Activated CD4-positive, CD25-positive, alpha-beta regulatory T cell treated with anti-CD3 and anti-CD28 coated beads, Interleukin-2, amount 50 U/mL, for 72 hours (primary cell): ENCODE results near the gene IQCE.

Source experiments
- DNase-seq: peaks from one replicate; pipeline ENCODE4 v3.0.0; 2021

Gene IQCE

DNA sequence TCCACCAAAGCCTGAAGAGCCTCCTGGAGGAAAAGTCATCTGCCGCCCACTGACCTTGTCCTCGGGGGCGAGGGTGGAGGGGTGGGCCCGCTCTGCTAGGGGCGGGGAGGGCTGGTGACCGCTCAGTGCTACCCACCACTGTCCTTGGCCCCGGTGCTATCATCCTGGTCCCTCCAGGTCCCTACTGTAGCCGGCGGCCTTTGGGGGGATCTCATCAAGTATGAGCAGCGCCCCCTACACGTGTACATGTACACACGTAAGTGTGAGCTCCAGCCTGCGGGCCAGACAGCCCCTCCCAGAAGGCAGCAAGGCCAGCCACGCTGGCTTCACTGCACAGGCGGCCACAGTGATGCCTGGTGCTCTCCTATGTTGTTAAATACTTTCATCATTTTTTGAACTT, 92.6 kb downstream of the IQCE start:
- no peak for DNase-seq

DNA sequence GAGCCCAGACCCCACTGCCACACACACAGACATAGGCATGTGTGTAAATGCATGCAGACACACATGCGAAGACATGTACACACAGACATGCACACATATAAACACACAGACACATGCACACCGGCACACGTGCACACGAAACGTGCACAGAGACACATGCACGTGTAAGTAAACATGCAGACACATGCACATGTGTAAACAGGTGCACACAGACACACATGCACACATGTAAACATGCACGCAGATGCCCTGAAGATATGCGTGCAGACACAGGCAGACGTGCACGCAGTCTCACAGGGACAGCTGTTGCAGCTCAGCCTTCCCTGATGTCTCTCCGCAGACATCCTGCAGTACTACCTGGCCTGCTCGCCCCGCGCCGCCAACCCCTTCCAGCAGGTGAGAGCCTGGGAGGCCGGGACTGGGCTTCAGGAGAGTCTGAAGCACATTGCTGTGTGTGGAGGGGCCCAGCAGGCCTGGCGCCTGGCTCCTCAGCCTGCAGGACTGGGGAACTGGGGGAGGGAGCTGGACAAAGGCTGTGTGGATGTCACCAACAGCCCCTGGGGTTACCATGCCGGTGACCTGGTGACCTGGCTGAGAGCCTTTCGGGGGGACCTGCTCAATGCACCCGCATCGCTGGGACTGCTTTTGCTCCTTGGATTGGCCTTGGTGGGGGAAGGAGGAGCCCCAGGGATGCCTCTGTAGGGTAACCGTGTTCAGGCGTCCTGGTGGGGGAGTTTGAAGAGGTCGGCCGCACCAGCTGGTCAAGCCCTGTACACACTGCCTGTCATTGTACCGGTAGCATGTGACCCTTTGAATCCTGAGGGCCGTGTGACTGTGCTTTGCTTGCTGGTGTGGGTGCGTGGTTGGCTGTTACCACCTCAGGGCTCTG, 93.3 kb downstream of the IQCE start:
- DNase-seq, result no peak

DNA sequence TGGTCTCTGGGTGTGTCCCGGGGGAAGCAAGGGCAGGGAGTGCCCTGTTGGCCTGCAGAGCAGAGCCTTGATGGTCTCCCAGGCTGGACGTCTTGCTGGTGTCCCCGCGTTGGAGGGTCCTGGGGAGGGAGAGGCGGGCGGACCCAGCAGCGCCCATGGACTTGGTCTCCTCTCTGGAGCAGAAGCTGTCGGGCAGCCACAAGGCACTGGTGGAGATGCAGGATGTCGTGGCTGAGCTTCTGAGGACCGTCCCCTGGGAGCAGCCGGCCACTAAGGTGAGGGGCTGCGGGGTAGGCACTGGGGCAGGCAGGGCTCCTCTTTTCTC, 93.9 kb downstream of the IQCE start:
- DNase-seq, result no peak

DNA sequence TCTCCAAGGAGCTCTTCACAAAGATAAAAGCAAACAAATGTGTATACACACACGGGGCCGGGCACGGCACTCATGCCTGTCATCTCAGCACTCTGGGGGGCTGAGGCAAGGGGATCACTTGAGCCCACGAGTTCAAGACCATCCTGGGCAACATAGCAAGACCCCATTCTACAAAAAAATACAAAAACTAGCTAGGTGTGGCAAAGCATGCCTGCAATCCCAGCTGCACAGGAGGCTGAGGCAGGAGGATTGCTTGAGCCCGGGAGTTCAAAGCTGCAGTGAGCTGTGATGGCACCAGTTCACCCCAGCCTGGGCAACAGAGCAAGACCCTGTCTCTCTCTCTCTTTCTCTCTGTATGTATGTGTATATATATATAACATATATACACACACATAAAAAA, 95.3 kb downstream of the IQCE start:
- no peak for DNase-seq

DNA sequence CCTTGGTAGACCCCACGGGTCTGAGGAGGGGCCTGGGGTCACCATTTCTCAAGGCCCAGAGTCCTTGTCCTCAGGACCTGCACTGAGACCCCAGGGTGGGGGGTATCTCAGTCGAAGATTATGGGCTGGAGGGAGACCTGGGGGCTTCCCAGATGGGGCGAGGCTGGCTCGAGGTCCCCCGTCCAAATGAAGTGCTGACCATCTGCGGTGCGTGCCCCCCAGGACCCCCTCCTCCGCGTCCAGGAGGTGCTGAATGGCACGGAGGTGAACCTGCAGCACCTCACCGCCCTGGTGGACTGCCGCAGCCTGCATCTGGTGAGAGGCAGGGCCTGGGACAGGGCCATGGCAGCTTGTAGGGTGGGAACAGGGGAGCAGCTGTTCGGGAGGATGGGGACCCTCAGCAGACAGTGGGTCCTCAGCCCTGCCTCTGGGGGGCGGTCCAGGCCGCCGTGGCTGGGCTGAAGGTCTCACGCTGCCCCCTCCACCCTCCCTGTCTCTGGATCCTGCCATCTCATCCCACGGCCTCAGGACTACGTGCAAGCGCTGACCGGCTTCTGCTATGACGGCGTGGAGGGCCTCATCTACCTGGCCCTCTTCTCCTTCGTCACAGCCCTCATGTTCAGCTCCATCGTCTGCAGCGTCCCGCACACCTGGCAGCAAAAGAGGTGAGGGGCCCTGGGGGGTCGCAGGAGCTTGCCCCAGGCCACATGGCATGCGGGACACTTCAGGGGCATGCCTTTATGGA, 97.3 kb downstream of the IQCE start:
- DNase-seq, result no peak

DNA sequence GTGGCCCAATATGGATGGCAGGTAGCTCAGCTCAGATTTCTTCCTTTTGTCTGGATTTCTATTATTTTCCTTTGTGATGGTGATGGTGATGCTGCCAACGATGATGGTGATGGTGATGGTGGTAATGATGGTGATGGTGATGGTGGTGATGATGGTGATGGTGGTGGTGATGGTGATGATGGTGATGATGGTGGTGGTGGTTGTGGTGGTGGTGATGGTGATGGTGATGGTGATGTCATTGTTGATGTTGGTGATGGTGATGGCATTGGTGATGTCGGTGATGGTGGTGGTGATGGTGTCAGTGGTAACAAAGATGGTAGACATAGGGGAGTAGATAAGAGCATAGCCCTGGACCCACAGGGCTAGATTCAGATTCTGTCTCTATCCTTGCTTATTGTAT, 98.4 kb downstream of the IQCE start:
- DNase-seq, result no peak

DNA sequence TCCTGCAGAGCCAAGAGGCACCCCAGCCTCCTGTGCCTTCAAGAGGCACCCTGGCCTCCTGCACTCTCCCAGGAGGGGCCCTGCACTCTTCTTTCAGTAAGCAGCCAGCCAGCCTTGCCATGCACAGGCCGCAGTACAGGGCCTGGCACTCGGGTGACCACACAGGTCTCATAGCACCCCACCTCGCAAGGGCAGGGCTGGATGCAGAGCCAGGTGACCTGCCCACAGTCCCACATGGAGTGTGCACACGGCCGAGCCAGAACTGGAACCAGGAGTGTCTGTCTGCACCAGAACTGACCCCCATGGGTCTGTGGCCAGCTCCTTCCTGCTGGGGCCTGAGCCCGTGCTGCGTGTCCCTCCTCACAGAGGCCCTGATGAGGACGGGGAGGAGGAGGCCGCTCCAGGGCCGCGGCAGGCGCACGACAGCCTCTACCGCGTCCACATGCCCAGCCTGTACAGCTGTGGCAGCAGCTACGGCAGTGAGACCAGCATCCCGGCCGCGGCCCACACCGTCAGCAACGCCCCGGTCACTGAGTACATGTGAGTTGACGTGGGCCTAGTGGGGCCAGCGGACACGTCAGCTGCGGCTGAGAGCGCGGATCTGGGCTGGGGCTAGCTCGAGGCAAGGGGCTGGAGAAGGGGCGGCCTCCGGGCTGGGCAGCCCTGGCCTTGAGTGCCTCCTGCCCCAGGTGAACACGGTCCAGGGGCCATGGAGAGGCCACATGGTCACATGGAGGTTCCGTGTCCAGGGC, 99.3 kb downstream of the IQCE start:
- DNase-seq, result no peak

DNA sequence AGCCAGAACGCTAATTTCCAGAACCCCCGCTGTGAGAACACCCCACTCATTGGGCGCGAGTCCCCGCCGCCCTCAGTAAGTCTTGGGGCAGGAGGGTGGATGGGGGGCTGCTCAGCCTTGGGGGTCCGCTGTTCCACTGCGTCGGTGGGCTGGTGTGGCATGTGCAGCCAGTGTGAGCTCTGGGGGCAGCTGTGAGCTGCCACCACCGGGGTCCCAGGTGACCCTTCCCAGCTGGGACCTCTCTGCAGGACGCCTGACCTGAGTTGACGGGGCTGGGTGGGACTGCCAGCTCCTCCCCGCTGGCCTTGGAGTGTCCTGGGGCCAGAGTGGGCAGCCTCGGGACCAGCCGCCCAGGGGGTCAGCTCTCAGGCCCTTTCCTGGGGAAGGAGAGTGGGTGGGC, 100.2 kb downstream of the IQCE start:
- DNase-seq, result no peak

DNA sequence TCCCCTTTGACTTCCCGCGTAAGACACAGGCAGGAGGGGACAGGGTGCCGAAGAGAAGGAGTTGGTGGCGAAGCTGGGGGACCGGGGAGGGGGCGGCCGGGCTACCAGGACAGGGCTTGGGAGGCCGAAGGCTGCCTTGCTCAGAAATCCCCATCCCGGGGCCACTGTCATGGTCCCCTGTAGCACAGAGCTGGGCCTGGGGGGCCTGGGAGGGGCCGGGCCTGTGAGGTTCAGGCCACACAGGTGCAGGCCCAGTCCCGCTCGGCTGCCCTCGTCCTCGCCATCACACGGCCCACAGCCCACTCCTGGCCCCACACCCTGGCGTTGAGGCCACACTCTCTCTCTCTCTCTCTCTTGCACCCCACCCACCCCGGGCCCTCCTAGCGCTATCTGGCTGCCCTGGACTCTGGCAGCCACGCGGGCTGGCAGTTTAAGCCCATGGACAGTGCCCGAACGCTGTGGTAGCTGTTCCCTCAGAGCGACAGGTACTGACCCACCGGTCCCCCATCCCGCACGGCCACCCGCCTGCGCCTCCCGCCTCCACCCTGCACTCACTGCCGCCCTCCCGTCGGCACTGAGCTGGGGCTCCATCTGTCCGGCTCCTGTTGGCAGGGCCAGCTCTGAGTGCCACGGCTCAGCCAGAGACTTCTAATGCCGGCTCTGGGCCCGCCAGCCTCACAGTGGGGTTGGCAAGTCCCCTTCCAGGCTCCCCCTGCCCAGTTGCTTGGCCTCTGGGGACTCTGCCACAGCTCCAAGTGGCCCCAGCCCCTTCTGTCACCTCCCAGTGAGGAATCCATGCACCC, 101.0 kb downstream of the IQCE start:
- no peak for DNase-seq

DNA sequence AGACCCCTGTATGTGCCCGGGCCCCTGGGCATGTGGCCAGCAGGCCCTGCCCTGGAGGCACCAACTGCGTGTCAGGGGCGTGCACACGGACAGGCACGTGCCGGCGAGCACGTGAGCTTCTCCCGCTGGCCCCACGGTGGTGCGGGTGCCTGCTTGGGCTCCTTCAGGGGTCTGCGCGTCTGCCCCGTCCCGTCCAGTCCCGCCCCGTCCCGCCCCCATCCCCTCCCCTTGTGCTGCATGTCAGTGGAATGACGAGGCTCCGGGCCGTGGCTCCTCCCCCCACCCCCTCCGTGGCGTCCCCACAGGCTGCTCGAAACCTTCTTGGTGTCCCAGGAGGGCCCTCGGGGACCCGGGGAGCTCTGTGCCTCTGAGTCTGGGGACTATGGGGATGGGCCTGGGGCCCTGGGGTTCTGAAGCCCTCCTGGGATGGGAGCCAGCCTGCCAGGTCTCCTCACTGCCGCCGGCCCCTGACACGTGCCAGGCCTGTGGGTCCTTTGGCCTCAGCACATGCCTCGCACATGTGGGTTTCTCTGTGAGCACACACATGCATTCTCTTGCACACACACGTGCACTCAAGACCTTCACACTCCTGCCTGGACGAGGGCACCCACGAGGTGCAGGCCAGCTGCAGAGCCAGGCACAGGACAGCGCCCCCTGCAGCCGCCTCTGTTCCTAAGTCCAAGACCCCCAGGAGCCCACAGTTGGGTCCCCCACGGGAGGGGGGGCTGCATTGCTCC, 101.7 kb downstream of the IQCE start:
- DNase-seq, result no peak

DNA sequence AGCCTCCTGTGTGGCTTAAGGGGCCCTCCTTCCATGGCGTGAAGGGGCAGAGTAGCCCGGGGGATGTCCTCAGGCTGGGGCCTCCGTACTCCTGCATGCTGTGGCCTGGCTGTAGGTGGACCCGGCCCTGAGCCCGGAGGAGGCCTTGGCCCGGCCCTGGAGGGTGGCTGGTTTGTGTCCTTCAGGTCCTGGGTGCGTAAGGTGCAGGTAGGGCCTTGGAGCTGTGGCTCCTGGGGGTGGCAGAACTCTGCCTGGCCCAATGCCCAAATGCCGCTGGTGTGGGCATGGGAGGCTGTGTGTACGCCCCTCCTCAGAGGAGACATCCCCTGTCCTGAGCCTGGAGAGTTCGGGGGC, 102.3 kb downstream of the IQCE start:
- no peak for DNase-seq

DNA sequence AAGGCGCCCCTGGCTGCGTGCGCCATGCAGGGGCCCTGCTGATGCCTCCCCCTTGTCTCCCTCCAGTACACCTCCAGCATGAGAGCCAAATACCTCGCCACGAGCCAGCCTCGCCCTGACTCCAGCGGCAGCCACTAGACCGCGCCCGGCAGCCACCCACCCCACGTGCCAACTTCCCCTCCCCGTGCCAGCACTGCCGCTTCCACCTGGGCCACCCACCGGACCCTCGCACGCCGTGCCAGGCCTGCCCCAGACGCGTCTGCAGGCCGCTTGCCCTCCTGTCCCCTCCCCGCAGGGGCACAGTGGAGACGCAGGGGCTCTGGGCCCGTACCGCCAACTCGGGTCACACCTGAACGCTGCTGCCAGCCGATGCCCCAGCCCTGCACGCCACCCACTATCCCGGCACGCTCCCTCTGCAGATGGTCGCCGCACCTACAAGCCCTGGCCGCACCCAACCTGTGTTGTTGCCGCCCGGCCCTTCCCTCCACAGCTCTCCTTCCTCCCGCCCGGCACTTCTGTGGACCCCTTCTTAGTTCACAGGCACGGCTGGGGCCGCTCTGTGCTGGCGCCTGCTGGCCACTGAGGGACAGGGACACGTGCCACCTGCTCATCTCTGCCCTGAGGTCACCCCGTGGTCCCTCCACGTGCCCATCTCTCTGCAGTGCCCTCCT, 103.0 kb downstream of the IQCE start:
- no peak for DNase-seq

DNA sequence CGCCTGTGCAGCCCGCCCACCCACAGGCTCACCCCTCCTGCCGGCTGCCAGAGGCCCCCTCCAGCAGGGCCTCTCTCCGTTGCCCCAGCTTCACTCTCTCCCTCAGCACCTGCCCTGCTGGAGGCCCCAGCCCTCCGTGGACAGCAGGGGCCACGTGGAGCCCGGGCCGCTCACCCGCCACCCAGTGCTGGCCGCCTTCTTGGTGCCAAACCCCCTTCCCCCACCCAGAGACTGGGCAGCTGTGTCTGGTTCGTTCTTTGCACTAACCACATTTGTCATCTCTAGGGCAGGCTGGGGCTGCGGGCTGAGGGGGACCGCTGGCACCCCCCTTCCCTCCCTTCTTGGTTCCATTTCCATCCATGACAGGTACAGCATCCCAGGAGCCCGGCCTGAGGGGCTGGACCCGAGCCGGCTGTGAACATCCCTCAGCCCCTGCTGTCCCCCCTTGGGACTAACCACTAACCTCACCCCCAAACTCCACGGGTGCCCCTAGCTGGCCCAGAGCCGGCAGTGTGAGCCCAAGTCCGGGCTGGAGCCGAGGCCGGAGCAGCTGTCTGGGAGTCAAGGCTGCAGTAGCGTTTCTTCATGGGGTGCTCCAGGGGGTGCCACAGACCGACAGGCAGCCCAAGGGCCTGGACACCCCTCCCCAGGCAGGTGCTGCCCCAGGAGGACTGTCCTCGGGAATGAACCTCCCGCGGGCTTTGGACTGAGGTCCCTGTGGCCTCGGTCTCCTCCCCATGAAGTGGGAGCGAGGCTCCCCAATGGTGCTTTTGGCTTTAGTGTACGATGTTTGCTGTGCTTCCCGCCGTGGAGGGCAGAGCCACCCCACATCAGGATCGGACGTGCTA, 103.7 kb downstream of the IQCE start:
- no peak for DNase-seq

DNA sequence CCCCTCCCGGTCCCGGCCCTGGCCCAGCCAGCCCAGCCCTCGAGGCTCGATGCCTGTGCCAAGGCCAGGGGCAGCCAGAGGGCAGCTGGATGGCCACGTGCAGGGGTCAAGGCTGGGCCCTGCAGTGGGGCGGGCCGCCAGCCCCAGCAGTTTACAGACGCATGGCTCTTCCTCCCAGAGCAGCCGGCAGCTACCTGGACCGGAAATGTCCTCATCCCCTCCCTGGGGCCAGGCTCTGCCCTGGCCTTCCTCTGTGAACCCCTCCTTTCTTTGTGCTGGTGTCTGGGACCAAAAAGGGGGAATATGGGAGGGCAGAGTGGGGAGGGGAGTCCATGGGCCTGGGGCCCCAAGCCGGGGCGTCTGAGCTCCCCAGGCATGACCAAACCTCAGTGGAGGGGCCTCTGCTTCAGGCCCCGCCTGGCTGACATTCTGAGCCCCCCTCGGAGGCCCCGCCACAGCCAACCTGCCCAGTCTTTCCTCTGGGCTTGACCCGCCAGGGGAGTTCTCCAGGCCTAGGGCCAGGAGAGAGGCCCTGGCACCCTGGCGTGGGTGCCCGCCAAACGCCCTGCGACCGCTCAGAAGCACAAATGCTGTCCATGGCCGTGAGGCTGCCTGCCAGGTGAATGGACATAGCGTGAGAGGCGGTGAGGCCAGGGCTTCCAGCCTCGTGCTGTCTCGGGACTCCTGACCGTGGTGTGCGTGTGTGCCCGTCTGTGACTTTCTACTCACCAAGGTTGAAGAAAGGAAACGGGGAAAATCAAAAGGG, 104.5 kb downstream of the IQCE start:
- DNase-seq, result no peak

DNA sequence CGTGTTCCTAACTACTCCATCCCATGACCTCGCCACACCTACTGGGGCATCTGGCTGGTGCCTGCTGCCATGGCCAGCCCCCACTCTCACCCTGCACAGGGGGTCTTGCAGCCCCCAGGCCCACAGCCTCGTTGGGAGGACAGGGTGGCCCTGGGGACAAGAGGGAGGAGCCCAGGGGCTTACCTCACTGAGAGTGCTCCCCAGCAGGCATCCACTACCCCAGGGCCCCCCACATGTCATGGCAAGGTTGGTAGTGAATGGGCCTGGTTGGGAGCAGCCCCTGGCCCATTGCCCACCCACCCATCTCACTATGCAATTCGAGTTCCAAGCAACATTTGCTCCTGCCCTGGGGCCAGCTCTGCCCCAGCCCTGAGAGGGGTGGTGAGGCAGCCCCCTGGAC, 105.2 kb downstream of the IQCE start:
- DNase-seq, result no peak
